Keratinocyte (primary cell): ENCODE data around the gene GPHA2. TPM values are rescaled to one million over a fixed set of nuclear protein-coding genes. Genes with fewer than 3 reads are reported as not detected.
A peak's percentile ranks its signal among the peaks of the same experiment; 100 is the strongest.

Experiments
- DNase-seq: peaks from one replicate; pipeline ENCODE4 v3.0.0-alpha.2; 2011; ENCODE audit warnings: low read depth, missing footprints, low spot score
- FAIRE-seq: peaks from 2 replicates; lab custom pipeline; 2011; peaks lifted over from hg19 to GRCh38; lab: Jason Lieb, UNC
- H2AFZ ChIP-seq: 2 replicates; pipeline ENCODE4 v1.6.0; 2012; ENCODE audit warnings: low read length, control low read depth, inconsistent platforms; ENCODE audit not compliant: control insufficient read depth
- H3K27ac ChIP-seq: 2 replicates; pipeline ENCODE4 v1.5.1; 2011; ENCODE audit warnings: low read length; ENCODE audit not compliant: control insufficient read depth, insufficient read depth
- H3K27me3 ChIP-seq: 3 replicates; pipeline ENCODE4 v1.6.0; 2011; ENCODE audit warnings: low read length; ENCODE audit not compliant: control insufficient read depth, insufficient read depth; ENCODE audit errors: extremely low read depth
- H3K36me3 ChIP-seq, 2 experiments: 2 replicates in 1 of 2; 3 replicates in 1 of 2; pipeline ENCODE4 v1.5.1; 2011; ENCODE audit warnings: low read length in 2 of 2, mild to moderate bottlenecking in 1 of 2; ENCODE audit not compliant: control insufficient read depth in 2 of 2, insufficient read depth in 2 of 2; ENCODE audit errors: extremely low read depth in 1 of 2
- H3K4me1 ChIP-seq: 3 replicates; pipeline ENCODE4 v1.5.1; 2011; ENCODE audit warnings: low read length; ENCODE audit not compliant: control insufficient read depth, insufficient read depth; ENCODE audit errors: extremely low read depth
- H3K4me2 ChIP-seq: 3 replicates; pipeline ENCODE4 v1.6.0; 2011; ENCODE audit warnings: low read depth, low read length; ENCODE audit not compliant: control insufficient read depth, insufficient read depth; ENCODE audit errors: extremely low read depth
- H3K4me3 ChIP-seq, 3 experiments: fragments of 200-600 bp in 1 of 3; sonication (generic) in 1 of 3; 2 replicates in 2 of 3; 3 replicates in 1 of 3; pipeline ENCODE4 v1.5.1; 2011 to 2016; ENCODE audit warnings: low read length in 3 of 3, mild to moderate bottlenecking in 3 of 3, control low read depth in 2 of 3, inconsistent platforms in 1 of 3, low read depth in 1 of 3, mixed read lengths in 1 of 3, mixed run types in 1 of 3, moderate library complexity in 1 of 3; ENCODE audit not compliant: control insufficient read depth in 2 of 3, insufficient read depth in 2 of 3; ENCODE audit errors: extremely low read depth in 1 of 3
- H3K79me2 ChIP-seq: 2 replicates; pipeline ENCODE4 v1.6.0; 2012; ENCODE audit warnings: low read length; ENCODE audit not compliant: control insufficient read depth, insufficient read depth
- H3K9ac ChIP-seq: 3 replicates; pipeline ENCODE4 v1.6.0; 2011; ENCODE audit warnings: low read length; ENCODE audit not compliant: control insufficient read depth, insufficient read depth; ENCODE audit errors: extremely low read depth
- H3K9me1 ChIP-seq: 3 replicates; pipeline ENCODE4 v1.6.0; 2011; ENCODE audit warnings: low read length; ENCODE audit not compliant: control insufficient read depth, insufficient read depth; ENCODE audit errors: extremely low read depth
- H3K9me3 ChIP-seq: 2 replicates; pipeline ENCODE4 v1.5.1; 2012; ENCODE audit warnings: low read depth, low read length; ENCODE audit not compliant: control insufficient read depth
- H4K20me1 ChIP-seq: 3 replicates; pipeline ENCODE4 v1.6.0; 2011; ENCODE audit warnings: low read length; ENCODE audit not compliant: control insufficient read depth, insufficient read depth; ENCODE audit errors: extremely low read depth
- CTCF ChIP-seq, 3 experiments: IDR thresholded peaks in 1 of 3; conservative IDR thresholded peaks in 1 of 3; optimal IDR thresholded peaks in 1 of 3; 2 replicates in 2 of 3; 3 replicates in 1 of 3; pipeline versions ENCODE3 to v1.5.1; 2011; ENCODE audit warnings: low read length in 3 of 3, mild to moderate bottlenecking in 3 of 3, moderate library complexity in 2 of 3, control low read depth in 1 of 3, inconsistent platforms in 1 of 3; ENCODE audit not compliant: insufficient read depth in 2 of 3; ENCODE audit errors: extremely low read depth in 1 of 3
- EZH2 ChIP-seq: IDR thresholded peaks from one replicate; pipeline ENCODE4 v1.6.1; 2012; ENCODE audit warnings: inconsistent platforms, mild to moderate bottlenecking, low read length, moderate library complexity
- dilution Hi-C: fragments of 300-500 bp; cut with MboI; formaldehyde crosslinking; loops from one replicate; pipeline ENCODE4 v1.7.0; 2020; ENCODE audit warnings: low sequenced_read_pairs; ENCODE audit not compliant: extremely low pct_ligation_motif_present
- polyA plus RNA-seq, 5 experiments: library from polyadenylated mRNA; depleted of rRNA in 3 of 5; stranded (reverse) in 3 of 5; stranded (forward) in 1 of 5; unstranded in 1 of 5; fragments of >200 nt; gene quantifications; 1 replicate in 1 of 5; 2 replicates in 3 of 5; 3 replicates in 1 of 5; pipeline versions ENCODE4 v1.2.1 to v1.2.3, GENCODE V29; 2011 to 2012; ENCODE audit warnings: missing spikeins in 2 of 5, low read depth in 1 of 5, low replicate concordance in 1 of 5

GPHA2 gene
- polyA plus RNA-seq, 1 donor (not counting 4 experiments of a cell fraction or from before 2014, with no cell fraction given) = 0.08 TPM

- Histone ChIP-seq H4K20me1 (no peaks in the 10 kb centered on the region), H3K4me2 (peak overlapping the region; percentile 96), H3K36me3 (peaks cover 8 to 30% of the 10 kb centered on the region in 2 experiments), H2AFZ (no peak overlapping the region), H3K79me2 (peaks cover 14% of the 10 kb centered on the region), H3K27ac (peak overlapping the region; percentile 80), H3K9me1 (no peaks in the 10 kb centered on the region), H3K27me3 (no peaks in the 10 kb centered on the region), H3K9ac (peak overlapping the region; percentile 95), H3K4me3 (peak overlapping the region; percentile 71 to 83 (median 76)), H3K9me3 (no peaks in the 10 kb centered on the region), H3K4me1 (peaks cover 13% of the 10 kb centered on the region)
- DNase-seq (no peak), FAIRE-seq (no peak)
- no peak for TF ChIP-seq CTCF (optimal IDR thresholded peaks at IDR 0.05 in 1 of 3, IDR thresholded peaks at IDR 0.05 in 1 of 3, conservative IDR thresholded peaks at IDR 0.05 in 1 of 3; ENCODE audit: extremely low read depth in 1 of 3, insufficient read depth in 2 of 3, low read length in 3 of 3)
- dilution Hi-C loops = no loop called here
Measured at GRCh38 chr11:64915376-64915887, 20.3 kb downstream of the GPHA2 start.

- FAIRE-seq (no peak), DNase-seq (no peak)
- H3K4me1 ChIP-seq = peaks cover 13% of the 10 kb centered on the region
- H4K20me1 ChIP-seq = no peaks in the 10 kb centered on the region
- no peak overlapping the region for H3K27ac ChIP-seq
- H3K79me2 ChIP-seq = peaks cover 14% of the 10 kb centered on the region
- dilution Hi-C loops = no loop called here
- no peak overlapping the region for H3K4me2 ChIP-seq
- no peaks in the 10 kb centered on the region for H3K9me3 ChIP-seq
- H3K9me1 ChIP-seq = no peaks in the 10 kb centered on the region
- H2AFZ ChIP-seq = no peak overlapping the region
- TF ChIP-seq EZH2 = no peak
- no peak for TF ChIP-seq CTCF (optimal IDR thresholded peaks at IDR 0.05 in 1 of 3, IDR thresholded peaks at IDR 0.05 in 1 of 3, conservative IDR thresholded peaks at IDR 0.05 in 1 of 3; ENCODE audit: extremely low read depth in 1 of 3, insufficient read depth in 2 of 3, low read length in 3 of 3)
- no peak overlapping the region for H3K4me3 ChIP-seq
- no peaks in the 10 kb centered on the region for H3K27me3 ChIP-seq
- H3K9ac ChIP-seq = no peak overlapping the region
- H3K36me3 ChIP-seq = peaks cover 12 to 35% of the 10 kb centered on the region in 2 experiments
Measured at GRCh38 chr11:64914123-64914522, 21.6 kb downstream of the GPHA2 start.
